HG03097 (cell line): ENCODE measurements around the gene EXOC3.
A peak's percentile ranks its signal among the peaks of the same experiment; 100 is the strongest.

Experiments used
- ATAC-seq: cut with Tn5 transposase; IDR thresholded peaks from one replicate; pipeline ENCODE4 v1.9.1; 2021; ENCODE audit not compliant: unreplicated experiment, low FRiP score

EXOC3 gene

GRCh38 chr5:436641-436975, 6.4 kb upstream of the EXOC3 start:
- ATAC-seq, result no peak

DNA sequence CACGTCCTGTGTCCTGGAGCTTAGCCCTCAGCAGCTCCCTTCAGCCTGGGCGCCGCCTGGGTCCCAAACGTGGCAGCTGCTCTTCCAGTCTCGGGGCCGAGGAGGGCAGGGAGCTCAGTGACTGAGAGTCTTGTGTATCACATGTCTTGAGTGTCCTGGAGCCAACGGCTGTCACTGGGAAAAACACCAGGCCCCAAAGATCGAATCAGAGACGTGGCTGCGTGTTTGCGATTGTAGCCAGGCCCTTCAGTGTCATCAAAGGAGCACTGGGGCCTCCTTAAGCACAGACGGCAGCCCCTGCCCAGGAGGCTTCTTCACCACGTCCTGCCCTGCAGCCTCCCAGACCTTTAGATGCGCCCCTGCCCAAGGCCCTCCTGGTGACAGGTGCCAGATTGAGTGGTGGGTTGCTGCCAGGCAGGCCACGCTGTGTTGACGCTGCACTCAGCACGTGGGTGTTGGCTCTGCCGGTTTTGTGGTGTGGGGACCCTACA, 5.7 kb upstream of the EXOC3 start:
- ATAC-seq, result no peak

GRCh38 chr5:438481-438981, 4.4 kb upstream of the EXOC3 start:
- no peak for ATAC-seq

DNA sequence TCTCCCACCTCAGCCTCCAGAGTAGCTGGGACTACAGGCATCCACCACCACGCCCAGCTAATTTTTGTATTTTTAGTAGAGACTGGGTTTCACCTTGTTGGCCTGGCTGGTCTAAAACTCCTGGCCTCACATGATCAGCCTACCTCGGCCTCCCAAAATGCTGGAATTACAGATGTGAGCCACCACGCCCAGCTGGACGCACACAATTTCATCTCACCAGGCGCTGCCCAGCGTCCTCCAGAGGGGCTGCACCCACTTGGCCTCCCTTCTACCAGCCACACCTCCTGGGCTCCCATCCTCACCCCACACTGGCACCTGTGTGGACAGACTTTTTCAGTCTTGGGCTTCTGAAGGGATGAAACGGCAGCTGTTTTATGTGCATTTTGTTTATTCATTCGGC, 3.8 kb upstream of the EXOC3 start:
- no peak for ATAC-seq

DNA sequence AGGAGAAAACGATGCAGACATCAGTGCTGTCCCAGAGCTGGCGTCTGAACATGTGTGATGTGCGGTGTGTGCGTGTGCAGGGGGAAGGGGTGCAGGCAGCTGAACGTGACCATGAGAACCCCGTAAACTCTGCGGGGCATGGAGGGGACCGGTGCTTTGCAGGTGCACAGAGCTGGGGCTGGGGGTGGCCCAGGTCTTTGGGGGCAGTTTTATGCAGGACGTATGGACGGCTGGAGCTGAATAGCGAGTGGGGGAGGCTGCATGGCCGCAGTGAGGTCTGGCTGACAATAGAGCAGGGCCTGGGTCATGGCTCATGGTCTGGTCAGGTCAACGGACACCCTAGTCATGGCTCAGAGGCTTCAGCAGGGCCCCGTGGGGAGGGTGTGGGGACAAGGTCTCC, 3.3 kb upstream of the EXOC3 start:
- ATAC-seq, result no peak

DNA sequence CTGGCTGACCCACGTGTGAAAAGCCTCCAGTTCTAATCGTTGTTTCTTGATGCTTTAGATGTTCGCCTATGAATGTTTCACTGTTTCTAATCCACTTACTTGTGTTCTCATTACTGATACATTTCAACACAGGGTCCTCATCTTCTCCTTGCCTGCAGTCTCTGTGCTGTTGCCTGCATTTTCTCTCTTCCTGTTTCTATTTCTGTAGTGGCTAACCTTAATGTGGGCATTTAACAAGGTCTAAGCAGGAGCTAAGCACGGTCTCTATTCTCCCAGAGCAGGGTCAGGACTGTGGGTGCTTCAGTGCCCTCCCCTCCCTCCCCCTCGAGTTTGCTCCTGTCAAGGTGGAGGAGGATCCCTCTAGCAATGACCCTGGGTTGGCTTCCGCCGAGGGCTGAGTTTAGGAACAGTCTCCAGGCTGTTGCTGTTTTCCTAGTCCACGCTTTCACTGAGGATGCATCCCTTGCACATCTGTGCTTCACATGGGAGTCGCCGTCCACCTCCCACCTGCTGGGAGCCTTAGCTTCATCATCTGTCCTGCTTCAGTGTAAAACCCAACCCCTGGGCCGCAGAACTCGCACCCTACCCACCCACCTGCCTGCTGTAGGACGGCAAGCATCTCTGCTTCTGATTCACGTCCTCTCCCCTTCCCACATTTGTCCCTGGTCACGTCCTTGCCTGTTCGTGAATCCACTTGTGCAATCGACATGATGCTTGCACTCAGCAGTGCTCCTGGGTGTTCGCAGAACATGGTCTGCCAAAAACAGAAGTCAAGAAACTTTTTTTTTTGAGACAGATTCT, 2.4 kb upstream of the EXOC3 start:
- ATAC-seq, result no peak

GRCh38 chr5:441996-442334, 1.0 kb upstream of the EXOC3 start:
- ATAC-seq, result no peak

- ATAC-seq, result peak; percentile 15
Observed at GRCh38 chr5:443239-444151, 519 bp downstream of the EXOC3 start.

DNA sequence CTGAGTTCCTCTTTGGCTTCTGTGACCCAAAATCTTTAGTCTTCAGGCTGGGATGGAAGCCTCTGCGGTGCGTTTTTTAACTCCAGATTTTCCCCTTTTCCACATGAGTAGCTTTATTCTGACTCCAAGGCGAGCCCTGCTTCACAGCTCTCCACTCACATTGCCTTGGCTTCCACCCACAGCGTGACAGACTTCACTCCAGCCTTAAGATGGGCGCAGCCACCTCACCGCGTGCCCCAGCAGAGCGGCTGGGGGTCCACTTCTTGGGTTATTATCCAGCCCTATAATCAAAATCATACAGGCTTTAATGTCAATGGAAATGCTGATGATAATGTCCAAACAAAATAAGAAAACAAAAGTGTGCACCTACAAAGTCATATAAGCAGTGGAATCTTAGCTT, 1.2 kb downstream of the EXOC3 start:
- ATAC-seq, result no peak

DNA sequence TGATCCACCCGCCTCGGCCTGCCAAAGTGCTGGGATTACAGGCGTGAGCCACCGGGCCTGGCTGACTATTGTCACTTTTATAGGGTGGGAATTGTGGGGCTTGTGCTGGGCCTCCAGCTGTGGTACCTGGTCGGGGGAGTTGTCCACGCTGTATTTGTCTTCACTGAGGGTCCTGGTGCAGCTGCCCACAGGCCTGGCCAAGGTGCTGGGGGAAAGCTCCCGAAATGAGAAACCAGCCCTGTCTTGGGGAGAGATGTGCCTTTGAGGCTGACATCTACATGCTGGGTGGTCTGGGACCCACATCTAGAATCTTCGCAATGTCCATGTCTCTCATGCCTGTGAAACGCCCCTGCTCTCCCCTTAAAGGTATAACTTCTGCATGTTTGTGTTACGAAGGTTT, 2.6 kb downstream of the EXOC3 start:
- ATAC-seq, result no peak

DNA sequence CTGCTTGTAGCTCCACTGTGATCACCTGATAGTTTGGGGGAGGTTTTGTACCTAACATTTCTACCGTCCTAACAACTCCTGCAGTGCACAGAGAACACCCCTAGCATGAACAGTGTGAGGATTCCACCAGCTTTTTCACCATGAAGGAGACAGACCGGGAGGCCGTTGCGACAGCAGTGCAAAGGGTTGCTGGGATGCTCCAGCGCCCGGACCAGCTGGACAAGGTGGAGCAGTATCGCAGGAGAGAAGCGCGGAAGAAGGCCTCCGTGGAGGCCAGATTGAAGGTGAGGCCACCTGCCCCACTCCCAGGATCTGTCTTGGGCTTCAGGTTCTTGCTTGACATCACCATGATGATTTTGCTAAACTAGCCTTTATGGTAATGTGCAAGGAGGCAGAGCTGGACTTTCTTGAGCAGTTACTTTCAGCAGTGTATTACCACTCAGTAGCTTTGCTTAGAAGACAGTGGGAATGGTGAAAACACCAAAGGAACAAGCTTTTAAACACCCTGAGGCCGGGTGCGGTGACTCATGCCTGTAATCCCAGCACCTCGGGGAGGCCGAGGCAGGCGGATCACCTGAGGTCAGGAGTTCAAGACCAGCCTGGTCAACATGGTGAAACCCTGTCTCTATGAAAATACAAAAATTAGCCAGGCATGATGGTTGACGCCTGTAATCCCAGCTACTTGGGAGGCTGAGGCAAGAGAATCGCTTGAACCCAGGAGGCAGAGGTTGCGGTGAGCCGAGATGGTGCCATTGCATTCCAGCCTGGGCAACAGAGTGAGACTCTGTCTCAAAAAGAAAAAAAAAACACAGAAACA, 3.3 kb downstream of the EXOC3 start:
- ATAC-seq, result no peak

DNA sequence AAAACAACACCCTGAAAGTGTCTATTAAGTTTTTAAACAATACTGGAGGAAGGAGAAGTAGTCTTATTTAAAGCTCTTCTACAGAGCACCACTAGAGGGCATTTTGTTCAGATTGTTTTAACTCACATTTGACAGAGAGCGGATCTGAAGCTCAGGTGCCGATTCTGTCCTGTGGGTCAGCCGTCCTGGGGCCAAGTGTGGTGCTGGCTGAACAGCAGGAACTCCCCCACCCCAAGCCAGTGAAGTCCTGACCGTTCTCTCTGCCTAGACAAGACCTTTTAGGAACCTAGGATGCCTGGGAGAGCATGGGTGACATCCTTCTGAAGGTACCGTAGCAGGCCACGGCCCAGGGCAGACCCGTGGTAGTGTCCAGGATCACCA, 3.9 kb downstream of the EXOC3 start:
- ATAC-seq, result no peak

DNA sequence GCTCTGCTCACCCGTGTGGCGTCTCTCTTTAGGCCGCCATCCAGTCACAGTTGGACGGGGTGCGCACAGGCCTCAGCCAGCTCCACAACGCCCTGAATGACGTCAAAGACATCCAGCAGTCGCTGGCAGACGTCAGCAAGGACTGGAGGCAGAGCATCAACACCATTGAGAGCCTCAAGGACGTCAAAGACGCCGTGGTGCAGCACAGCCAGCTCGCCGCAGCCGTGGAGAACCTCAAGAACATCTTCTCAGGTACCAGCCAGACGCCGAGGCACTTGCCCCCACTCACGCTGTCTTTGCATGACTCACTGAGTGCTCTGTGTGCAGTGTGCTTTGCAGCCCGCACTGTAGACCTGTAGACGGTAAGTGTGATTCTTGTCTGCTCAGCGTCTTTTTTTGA, 4.5 kb downstream of the EXOC3 start:
- no peak for ATAC-seq

DNA sequence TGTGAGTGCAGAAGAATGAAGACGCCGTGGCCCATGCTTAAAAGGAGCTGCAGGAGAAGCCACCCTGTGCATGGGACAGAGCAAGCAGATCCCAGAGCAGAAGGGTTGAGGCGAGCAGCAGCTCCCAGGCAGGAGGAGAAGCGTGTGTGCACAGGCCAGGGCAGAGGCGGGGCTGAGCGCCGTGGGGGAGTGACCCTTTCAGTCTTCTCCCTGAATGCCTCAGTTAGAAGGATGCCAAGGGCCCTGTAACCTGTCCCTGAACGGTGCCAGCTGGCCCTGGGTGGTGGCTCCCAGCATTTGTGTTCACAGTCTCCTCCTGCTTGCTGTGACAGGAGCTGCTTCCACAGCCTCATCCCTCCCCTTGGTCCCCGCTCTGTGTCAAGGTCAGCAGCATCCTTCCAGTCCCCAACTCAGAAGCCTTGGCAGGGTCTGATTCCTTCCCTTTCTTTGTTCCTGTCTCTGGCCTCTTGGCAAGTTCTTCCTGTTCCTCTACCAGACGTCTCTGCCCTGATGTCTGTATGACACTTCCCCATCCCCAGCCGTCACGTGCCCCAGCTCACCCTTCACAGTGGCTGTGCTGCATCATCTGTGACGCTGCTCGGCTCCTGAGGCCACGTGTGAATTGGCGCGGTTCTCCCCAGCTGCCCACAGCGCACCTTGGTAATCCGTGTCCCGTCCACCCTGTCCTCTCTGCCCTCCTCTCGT, 5.2 kb downstream of the EXOC3 start:
- no peak for ATAC-seq

DNA sequence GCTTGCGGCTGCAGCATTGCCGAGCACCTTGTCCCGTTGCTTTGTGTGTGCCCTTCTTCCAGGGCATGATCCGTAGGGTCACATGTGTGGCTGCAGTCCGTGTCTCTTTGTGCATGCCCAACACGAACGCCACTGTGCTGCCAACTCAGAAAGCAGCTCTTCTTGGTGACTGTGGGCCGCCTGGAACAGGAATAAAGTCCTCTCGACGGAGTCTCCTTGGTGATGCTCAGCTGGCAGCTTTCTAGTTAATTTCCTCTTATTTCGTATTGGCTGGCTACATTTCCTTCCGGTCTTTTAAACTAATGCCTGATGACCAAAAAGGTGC, 5.8 kb downstream of the EXOC3 start:
- no peak for ATAC-seq

- no peak for ATAC-seq
Observed at GRCh38 chr5:449151-449550, 6.2 kb downstream of the EXOC3 start.

DNA sequence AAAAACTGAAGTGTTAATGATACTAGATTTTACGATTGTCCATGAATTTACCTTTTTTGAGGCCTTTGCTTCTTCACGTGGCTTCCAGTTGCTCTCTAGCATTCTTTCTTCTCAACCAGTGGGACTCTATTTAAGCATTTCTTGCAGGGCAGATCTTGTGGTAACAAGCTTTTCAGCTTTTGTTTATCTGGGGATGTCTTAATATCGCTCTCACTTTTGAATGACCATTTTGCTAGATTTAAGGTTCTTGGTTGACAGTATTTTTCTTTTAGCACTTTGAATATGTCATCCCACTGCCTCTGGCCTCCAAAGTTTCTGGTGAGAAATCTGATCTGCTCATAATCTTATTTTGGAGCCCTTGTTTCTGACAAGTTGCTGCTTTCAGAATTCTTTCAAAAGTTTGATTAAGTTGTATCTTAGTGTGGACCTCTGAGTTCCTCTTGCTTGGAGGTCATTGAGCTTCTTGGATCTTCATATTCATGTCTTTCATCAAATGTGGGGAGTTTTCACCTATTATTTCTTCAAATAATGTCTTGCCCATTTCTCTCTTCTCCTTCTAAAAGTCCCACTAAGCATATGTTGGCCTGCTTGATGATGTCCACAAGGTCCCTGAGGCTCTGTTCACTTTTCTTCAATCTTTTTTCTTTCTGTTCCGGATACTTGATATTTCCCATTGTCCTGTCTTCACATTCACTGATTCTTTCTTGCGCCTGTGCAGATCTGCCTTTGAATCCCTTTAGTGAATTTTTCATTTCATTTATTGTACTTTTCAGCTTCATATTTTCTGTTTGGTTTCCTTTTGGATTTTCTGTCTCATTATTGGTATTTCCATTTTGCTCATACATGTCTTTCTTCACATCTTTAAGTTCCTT, 8.8 kb downstream of the EXOC3 start:
- ATAC-seq, result no peak

GRCh38 chr5:452978-453710, 10.2 kb downstream of the EXOC3 start:
- ATAC-seq, result no peak
